Thoracic aorta (tissue), 2 donors: Measurements from ENCODE around the gene MAF. TPM values are rescaled to one million over a fixed set of nuclear protein-coding genes. Genes with fewer than 3 reads are reported as not detected.

Source experiments
- ATAC-seq: fragments of 150-250 bp; one replicate; pipeline ENCODE4 v1.8.0; 2017; ENCODE audit warnings: low read depth; ENCODE audit not compliant: insufficient number of reproducible peaks, low FRiP score
- DNase-seq: peaks from one replicate; pipeline ENCODE4 v3.0.0-alpha.2; 2020; ENCODE audit warnings: low spot score
- H3K27ac ChIP-seq, 2 donors: fragments of 200-600 bp; sonication (generic); 1 replicate in 1 of 2; 2 replicates in 1 of 2; pipeline ENCODE4 v1.5.1; 2016; ENCODE audit warnings: mild to moderate bottlenecking in 2 of 2, moderate library complexity in 2 of 2
- H3K27me3 ChIP-seq: fragments of 200-600 bp; sonication (generic); replicated peaks from 2 replicates; pipeline ENCODE4 v1.6.0; 2016; ENCODE audit warnings: mild to moderate bottlenecking; ENCODE audit not compliant: insufficient read depth
- H3K36me3 ChIP-seq: fragments of 200-600 bp; sonication (generic); one replicate; pipeline ENCODE4 v1.5.1; 2016
- H3K4me1 ChIP-seq, 2 donors: fragments of 200-600 bp; sonication (generic); 1 replicate in 1 of 2; 2 replicates in 1 of 2; pipeline versions ENCODE4 v1.5.1 to v1.6.0; 2016; ENCODE audit warnings: low read depth in 2 of 2, mild to moderate bottlenecking in 1 of 2; ENCODE audit not compliant: control insufficient read depth in 1 of 2
- H3K4me3 ChIP-seq: fragments of 200-600 bp; sonication (generic); 2 replicates; pipeline ENCODE4 v1.5.1; 2016; ENCODE audit warnings: mild to moderate bottlenecking
- H3K9me3 ChIP-seq: fragments of 200-600 bp; sonication (generic); 2 replicates; pipeline ENCODE4 v1.5.1; 2016
- CTCF ChIP-seq: fragments of 200-600 bp; sonication (generic); IDR thresholded peaks from one replicate; pipeline ENCODE4 v1.5.1; 2019; ENCODE audit warnings: antibody characterized with exemption
- total RNA-seq, 2 donors: library from RNA; depleted of rRNA; stranded (reverse); fragments of >200 nt; gene quantifications; one replicate each; pipeline versions ENCODE4 v1.1.0 to v1.2.3, GENCODE V29; 2016

The MAF gene
- total RNA-seq, 2 donors from 2014 or later, result 20.0 to 41.8 TPM

- H3K36me3 ChIP-seq, result no peaks in the 10 kb centered on the region
- H3K9me3 ChIP-seq, result no peaks in the 10 kb centered on the region
- peaks cover 9 to 42% of the 10 kb centered on the region in 2 donors for H3K4me1 ChIP-seq
- DNase-seq (no peak), ATAC-seq (no peak)
- no peak overlapping the region for H3K27ac ChIP-seq
- no peak overlapping the region for H3K4me3 ChIP-seq
- TF ChIP-seq CTCF, result no peak
- no peaks in the 10 kb centered on the region for H3K27me3 ChIP-seq
Measured at GRCh38 chr16:79593754-79594153, 6.8 kb downstream of the MAF start.

- H3K4me1 ChIP-seq, result peaks cover 9 to 42% of the 10 kb centered on the region in 2 donors
- DNase-seq, result no peak
- no peak for TF ChIP-seq CTCF
- no peaks in the 10 kb centered on the region for H3K36me3 ChIP-seq
- no peaks in the 10 kb centered on the region for H3K9me3 ChIP-seq
- ATAC-seq, result no peak
- H3K4me3 ChIP-seq, result no peak overlapping the region
- H3K27ac ChIP-seq, result no peak overlapping the region
- no peaks in the 10 kb centered on the region for H3K27me3 ChIP-seq
Measured at GRCh38 chr16:79593074-79593531, 7.4 kb downstream of the MAF start.

- peaks cover 9 to 41% of the 10 kb centered on the region in 2 donors for H3K4me1 ChIP-seq
- H3K36me3 ChIP-seq, result no peaks in the 10 kb centered on the region
- no peak for TF ChIP-seq CTCF
- DNase-seq (no peak), ATAC-seq (no peak)
- H3K4me3 ChIP-seq, result no peak overlapping the region
- H3K27me3 ChIP-seq, result no peaks in the 10 kb centered on the region
- no peaks in the 10 kb centered on the region for H3K9me3 ChIP-seq
- H3K27ac ChIP-seq, result peak overlapping the region in 1 of 2 donors; percentile 5
Measured at GRCh38 chr16:79592186-79592585, 8.4 kb downstream of the MAF start.

GRCh38 chr16:79589601-79590102 lies 10.9 kb downstream of the MAF start:
- H3K4me3 ChIP-seq, result peak overlapping the region; percentile 76
- no peaks in the 10 kb centered on the region for H3K36me3 ChIP-seq
- no peak for DNase-seq
- peak overlapping the region in 1 of 2 donors; percentile 12 for H3K27ac ChIP-seq
- TF ChIP-seq CTCF, result no peak
- peaks cover 3 to 17% of the 10 kb centered on the region in 2 donors for H3K4me1 ChIP-seq
- no peaks in the 10 kb centered on the region for H3K27me3 ChIP-seq
- no peaks in the 10 kb centered on the region for H3K9me3 ChIP-seq
- ATAC-seq, result no peak

GRCh38 chr16:79587897-79588296 lies 12.6 kb downstream of the MAF start:
- H3K4me3 ChIP-seq, result no peak overlapping the region
- peaks cover 0 to 7% of the 10 kb centered on the region in 2 donors for H3K4me1 ChIP-seq
- H3K27ac ChIP-seq, result no peak overlapping the region
- TF ChIP-seq CTCF, result no peak
- ATAC-seq, result no peak
- no peaks in the 10 kb centered on the region for H3K27me3 ChIP-seq
- H3K36me3 ChIP-seq, result no peaks in the 10 kb centered on the region
- no peaks in the 10 kb centered on the region for H3K9me3 ChIP-seq
- DNase-seq, result no peak
